ENCODE measurements around the gene EVA1A. TPM values are rescaled to one million over a fixed set of nuclear protein-coding genes. Genes with fewer than 3 reads are reported as not detected.

EVA1A gene
- total RNA-seq, 1 experiment from 2014 or later: not detected

GRCh38 chr2:75515584-75516368 is 45.0 kb downstream of the EVA1A start:
- Mint-ChIP-seq H3K9me3 (ENCODE audit: low read depth, unreplicated experiment) (peaks cover 6% of the 10 kb centered on the region), H3K27me3 (ENCODE audit: unreplicated experiment) (peaks cover 28% of the 10 kb centered on the region), H3K36me3 (ENCODE audit: insufficient read depth, unreplicated experiment) (no peaks in the 10 kb centered on the region), H3K4me3 (ENCODE audit: low read depth, unreplicated experiment) (no peak overlapping the region), H3K4me1 (ENCODE audit: low read depth, unreplicated experiment) (no peaks in the 10 kb centered on the region), H3K27ac (ENCODE audit: unreplicated experiment) (no peak overlapping the region)
- CTCF ChIA-PET: no interaction called here
- intact Hi-C loops (cut with micrococcal nuclease; ENCODE audit: unreplicated experiment): no loop called here
- TF ChIP-seq, protein P1, sequence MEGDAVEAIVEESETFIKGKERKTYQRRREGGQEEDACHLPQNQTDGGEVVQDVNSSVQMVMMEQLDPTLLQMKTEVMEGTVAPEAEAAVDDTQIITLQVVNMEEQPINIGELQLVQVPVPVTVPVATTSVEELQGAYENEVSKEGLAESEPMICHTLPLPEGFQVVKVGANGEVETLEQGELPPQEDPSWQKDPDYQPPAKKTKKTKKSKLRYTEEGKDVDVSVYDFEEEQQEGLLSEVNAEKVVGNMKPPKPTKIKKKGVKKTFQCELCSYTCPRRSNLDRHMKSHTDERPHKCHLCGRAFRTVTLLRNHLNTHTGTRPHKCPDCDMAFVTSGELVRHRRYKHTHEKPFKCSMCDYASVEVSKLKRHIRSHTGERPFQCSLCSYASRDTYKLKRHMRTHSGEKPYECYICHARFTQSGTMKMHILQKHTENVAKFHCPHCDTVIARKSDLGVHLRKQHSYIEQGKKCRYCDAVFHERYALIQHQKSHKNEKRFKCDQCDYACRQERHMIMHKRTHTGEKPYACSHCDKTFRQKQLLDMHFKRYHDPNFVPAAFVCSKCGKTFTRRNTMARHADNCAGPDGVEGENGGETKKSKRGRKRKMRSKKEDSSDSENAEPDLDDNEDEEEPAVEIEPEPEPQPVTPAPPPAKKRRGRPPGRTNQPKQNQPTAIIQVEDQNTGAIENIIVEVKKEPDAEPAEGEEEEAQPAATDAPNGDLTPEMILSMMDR (IDR thresholded peaks at IDR 0.05; ENCODE audit: unreplicated experiment): no peak
- no peak for DNase-seq
- no TSS peak for BruUV-seq (replicated peaks)

- CTCF ChIA-PET: no interaction called here
- no peak overlapping the region for H3K27ac Mint-ChIP-seq (ENCODE audit: unreplicated experiment)
- no peak overlapping the region for H3K4me3 Mint-ChIP-seq (ENCODE audit: low read depth, unreplicated experiment)
- TF ChIP-seq, protein P1 (IDR thresholded peaks at IDR 0.05; ENCODE audit: unreplicated experiment): no peak
- H3K27me3 Mint-ChIP-seq (ENCODE audit: unreplicated experiment): peaks cover 8% of the 10 kb centered on the region
- BruUV-seq (replicated peaks): no TSS peak
- no peaks in the 10 kb centered on the region for H3K4me1 Mint-ChIP-seq (ENCODE audit: low read depth, unreplicated experiment)
- intact Hi-C loops (cut with micrococcal nuclease; ENCODE audit: unreplicated experiment): no loop called here
- peaks cover 8% of the 10 kb centered on the region for H3K9me3 Mint-ChIP-seq (ENCODE audit: low read depth, unreplicated experiment)
- DNase-seq: no peak
- no peaks in the 10 kb centered on the region for H3K36me3 Mint-ChIP-seq (ENCODE audit: insufficient read depth, unreplicated experiment)
Observed at GRCh38 chr2:75513616-75514170, 47.0 kb downstream of the EVA1A start.

DNA sequence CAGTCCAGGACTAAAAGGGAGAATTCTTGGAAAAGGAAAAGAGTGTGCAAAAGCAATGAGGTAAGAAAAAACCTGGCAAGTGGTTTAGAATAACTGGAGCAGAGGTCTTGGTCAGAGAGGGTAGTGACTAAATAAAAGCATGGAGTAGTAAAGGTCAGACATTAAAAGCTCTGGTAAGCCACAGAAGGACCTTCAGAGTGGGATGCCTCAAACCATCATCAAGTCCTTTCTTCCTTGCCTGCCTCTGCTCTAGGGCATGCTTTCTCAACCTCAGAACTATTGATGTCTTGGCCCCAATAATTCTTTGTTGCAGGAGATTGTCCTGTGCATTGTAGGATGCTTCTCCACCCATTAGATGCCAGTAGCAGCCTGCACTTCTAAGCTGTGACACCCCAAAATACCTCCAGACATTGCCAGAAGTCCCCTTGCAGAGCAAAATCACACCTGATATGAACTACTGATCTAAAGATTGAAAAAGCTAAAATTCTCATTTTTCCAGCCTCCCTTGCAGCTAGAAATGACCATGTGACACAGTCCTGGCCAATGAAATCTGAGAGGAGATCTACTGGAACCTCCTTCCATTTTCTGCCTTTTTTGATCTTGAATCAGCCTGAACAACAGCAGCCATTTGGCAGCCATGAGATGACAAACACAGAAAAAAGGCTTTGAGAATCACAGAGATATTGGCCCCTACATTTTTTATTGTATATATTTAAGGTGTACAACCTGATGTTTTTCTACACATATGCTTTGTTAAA is 48.1 kb downstream of the EVA1A start:
- no peak overlapping the region for H3K27ac Mint-ChIP-seq (ENCODE audit: unreplicated experiment)
- no peak for DNase-seq
- H3K4me1 Mint-ChIP-seq (ENCODE audit: low read depth, unreplicated experiment): no peaks in the 10 kb centered on the region
- intact Hi-C loops (cut with micrococcal nuclease; ENCODE audit: unreplicated experiment): no loop called here
- H3K9me3 Mint-ChIP-seq (ENCODE audit: low read depth, unreplicated experiment): peaks cover 11% of the 10 kb centered on the region
- H3K27me3 Mint-ChIP-seq (ENCODE audit: unreplicated experiment): no peaks in the 10 kb centered on the region
- BruUV-seq (replicated peaks): no TSS peak
- CTCF ChIA-PET: no interaction called here
- TF ChIP-seq, protein P1 (IDR thresholded peaks at IDR 0.05; ENCODE audit: unreplicated experiment): no peak
- H3K36me3 Mint-ChIP-seq (ENCODE audit: insufficient read depth, unreplicated experiment): no peaks in the 10 kb centered on the region
- H3K4me3 Mint-ChIP-seq (ENCODE audit: low read depth, unreplicated experiment): no peak overlapping the region

DNA sequence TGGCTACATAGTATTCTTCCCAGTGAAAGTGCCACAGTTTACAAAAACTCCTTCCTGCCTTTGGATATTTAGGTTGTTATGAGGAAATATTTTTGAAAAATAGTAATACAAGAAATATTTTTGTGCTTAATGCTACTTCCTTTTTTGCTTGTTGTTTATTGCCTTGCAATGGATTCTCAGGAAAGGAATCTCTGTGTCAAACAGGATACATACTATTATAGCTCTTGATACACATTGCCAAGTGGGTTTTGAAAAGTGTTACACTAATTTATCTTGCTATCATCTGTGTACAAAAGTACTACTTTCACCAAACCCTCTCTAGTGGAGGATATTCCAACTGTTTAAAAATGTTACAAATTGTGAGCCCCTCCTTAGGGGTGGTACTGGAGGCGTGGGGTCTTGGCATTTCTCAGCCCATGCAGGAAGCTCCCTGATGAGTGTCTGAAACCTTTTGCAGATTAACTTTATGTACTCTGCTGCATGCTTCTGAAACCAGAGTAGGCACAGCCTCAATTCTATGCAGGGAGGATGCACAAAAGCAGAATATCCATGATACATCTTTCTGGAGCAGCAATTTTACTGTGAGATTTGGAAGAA is 54.5 kb downstream of the EVA1A start:
- Mint-ChIP-seq H3K4me3 (ENCODE audit: low read depth, unreplicated experiment) (no peak overlapping the region), H3K36me3 (ENCODE audit: insufficient read depth, unreplicated experiment) (no peaks in the 10 kb centered on the region), H3K27me3 (ENCODE audit: unreplicated experiment) (peaks cover 5% of the 10 kb centered on the region), H3K4me1 (ENCODE audit: low read depth, unreplicated experiment) (no peaks in the 10 kb centered on the region), H3K27ac (ENCODE audit: unreplicated experiment) (no peak overlapping the region), H3K9me3 (ENCODE audit: low read depth, unreplicated experiment) (peaks cover 13% of the 10 kb centered on the region)
- CTCF ChIA-PET: no interaction called here
- intact Hi-C loops (cut with micrococcal nuclease; ENCODE audit: unreplicated experiment): no loop called here
- BruUV-seq (replicated peaks): no TSS peak
- TF ChIP-seq, protein P1 (IDR thresholded peaks at IDR 0.05; ENCODE audit: unreplicated experiment): no peak
- DNase-seq: no peak
